Heart left ventricle (tissue), 16 donors: ENCODE measurements around the gene ZNF491. TPM values are rescaled to one million over a fixed set of nuclear protein-coding genes. Genes with fewer than 3 reads are reported as not detected.

Source experiments
- ATAC-seq, 4 donors: fragments of 200-7000 bp; cut with Tn5 transposase; one replicate each; pipeline ENCODE4 v1.9.1; 2020 to 2022; ENCODE audit warnings: moderate library complexity in 4 of 4, mild to moderate bottlenecking in 3 of 4, moderate number of reproducible peaks in 1 of 4
- DNase-seq, 5 donors: peaks; one replicate each; pipeline ENCODE4 v3.0.0-alpha.2; 2020
- H3K27ac ChIP-seq, 12 donors: fragments of 200-600 bp; sonication (generic) in 4 of 12; one replicate each; pipeline versions ENCODE4 v1.5.0 to v1.8.0; 2016 to 2022; ENCODE audit warnings: mild to moderate bottlenecking in 2 of 12
- H3K27me3 ChIP-seq, 9 donors: fragments of 200-600 bp; sonication (generic) in 2 of 9; one replicate each; pipeline versions ENCODE4 v1.5.1 to v1.8.0; 2016 to 2022; ENCODE audit warnings: mild to moderate bottlenecking in 3 of 9
- H3K36me3 ChIP-seq, 9 donors: fragments of 200-600 bp; sonication (generic) in 2 of 9; one replicate each; pipeline versions ENCODE4 v1.5.0 to v1.8.0; 2018 to 2022; ENCODE audit warnings: mild to moderate bottlenecking in 2 of 9
- H3K4me1 ChIP-seq, 12 donors: fragments of 200-600 bp; sonication (generic) in 4 of 12; one replicate each; pipeline versions ENCODE4 v1.5.0 to v1.8.0; 2016 to 2022; ENCODE audit warnings: mild to moderate bottlenecking in 3 of 12
- H3K4me3 ChIP-seq, 12 donors: fragments of 200-600 bp; sonication (generic) in 4 of 12; one replicate each; pipeline versions ENCODE4 v1.5.0 to v1.8.0; 2017 to 2022; ENCODE audit warnings: mild to moderate bottlenecking in 9 of 12, moderate library complexity in 4 of 12
- H3K9me3 ChIP-seq, 12 donors: fragments of 200-600 bp; sonication (generic) in 4 of 12; one replicate each; pipeline versions ENCODE4 v1.5.0 to v1.8.0; 2016 to 2022; ENCODE audit warnings: mild to moderate bottlenecking in 1 of 12
- POLR2A ChIP-seq, 2 donors: fragments of 450-650 bp; IDR thresholded peaks; one replicate each; pipeline ENCODE4 v1.6.1; 2017; ENCODE audit warnings: antibody characterized with exemption in 2 of 2, mild to moderate bottlenecking in 2 of 2, moderate library complexity in 2 of 2
- WGBS, 4 donors: extraction: QIAGEN DNeasy Blood & Tissue Kit in 2 of 4; methylation state at CpG; one replicate each; pipeline versions ENCODE4 v1.1.5 to v1.1.7; 2013 to 2018; 5-methylcytosine and 5-hydroxymethylcytosine counted together
- intact Hi-C, 10 donors: fragments of 100-400 bp; cut with DNase I; formaldehyde crosslinking; loops; one replicate each; pipeline versions ENCODE4 v1.11.1 to v1.14.2; 2022
- polyA plus RNA-seq, 2 donors: library from polyadenylated mRNA; stranded (reverse); fragments of 200-250 nt; gene quantifications; one replicate each; pipeline ENCODE4 v1.2.3, GENCODE V29; 2013
- total RNA-seq, 9 donors: library from RNA; depleted of rRNA in 2 of 9; stranded (reverse); fragments of >200 nt in 2 of 9; fragmentation: NEBNext Ultra II Directional in 3 of 9; extraction: Animal tissue kit (Norgen Biotek cat#: 25700) in 3 of 9; gene quantifications; one replicate each; pipeline versions ENCODE4 v1.1.0 to v1.2.4, GENCODE V29; 2016 to 2023
- TF ChIP-seq, protein P1 (sequence below), 12 donors: fragments of 200-600 bp; sonication (generic) in 4 of 12; IDR thresholded peaks; one replicate each; pipeline versions ENCODE4 v1.5.0 to v1.8.0; 2018 to 2022; ENCODE audit warnings: antibody characterized with exemption in 12 of 12, mild to moderate bottlenecking in 5 of 12
- donor health status: ischemic (EF 13 %, LVEDD 7.1; RV severe dilation, severe dysfunction).
- donor health status: healthy with polysubstance abuse.
- donor health status: DM: no; HTN: yes; CAD: no.
- donor health status: DM: no; HTN: no; CAD: no.
- donor health status: ischemic (EF 25% LVEDD 6.9; RV normal size, moderate dysfunction).
- donor health status: ischemic (EF 25% LVEDD 5.7; RV mildly dilated, moderate dysfunction).
- donor health status: healthy.
- donor health status: DM: yes; HTN: yes; CAD: no.
- donor health status: ischemic (EF 35%, LVEDD 5.7; RV mildly dilated, moderate dysfunction).
- donor health status: nonischemic (EF 11% LVEDD 7.7; RV severe dilation, severe dysfunction).
- donor health status: DM: yes; HTN: yes; CAD: no.
- donor health status: PGD.
- donor health status: ischemic (EF 29% LVEDD 5.4; RV normal size, mild dysfunction).
- donor health status: nonischemic (EF 23%, LVEDD 6.1; RV moderate dilation, normal function).

The ZNF491 gene
- total and polyA plus RNA-seq, 11 donors, result 0.91 to 3.4 (median 2.5) TPM

DNA sequence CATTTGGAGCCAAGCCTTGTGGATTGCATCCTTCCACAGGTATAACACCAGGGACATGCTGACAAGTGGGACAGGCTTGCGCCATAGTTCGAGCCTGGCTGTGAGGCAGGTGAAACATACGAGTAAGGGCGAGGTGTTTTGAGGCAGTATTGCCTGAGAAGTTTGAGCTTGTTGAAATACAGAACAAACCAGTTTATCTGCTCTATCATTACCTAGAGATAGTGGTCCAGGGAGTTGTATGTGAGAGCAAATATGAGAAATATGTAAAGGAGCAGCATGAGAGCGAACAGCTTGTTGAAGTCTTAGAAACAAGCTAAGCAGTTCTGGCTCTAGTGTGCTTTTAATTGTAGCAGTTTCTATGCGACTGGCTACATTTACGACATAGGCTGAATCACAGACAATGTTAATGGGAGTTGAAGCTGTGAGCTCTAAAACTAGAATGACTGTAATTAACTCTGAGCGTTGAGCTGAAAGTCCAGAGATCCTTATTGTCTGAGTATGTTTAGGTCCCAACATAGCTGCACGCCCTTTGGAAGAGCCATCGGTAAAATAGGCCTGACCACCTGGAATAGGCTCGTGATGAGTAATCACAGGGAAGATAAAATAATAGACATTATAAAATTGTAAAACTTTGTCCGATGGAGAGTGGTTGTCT is 58.4 kb downstream of the ZNF491 start:
- 89 to 93% (median 91%) methylated on average over 12 of the region's 12 CpGs for WGBS, 4 donors
- TF ChIP-seq, protein P1, sequence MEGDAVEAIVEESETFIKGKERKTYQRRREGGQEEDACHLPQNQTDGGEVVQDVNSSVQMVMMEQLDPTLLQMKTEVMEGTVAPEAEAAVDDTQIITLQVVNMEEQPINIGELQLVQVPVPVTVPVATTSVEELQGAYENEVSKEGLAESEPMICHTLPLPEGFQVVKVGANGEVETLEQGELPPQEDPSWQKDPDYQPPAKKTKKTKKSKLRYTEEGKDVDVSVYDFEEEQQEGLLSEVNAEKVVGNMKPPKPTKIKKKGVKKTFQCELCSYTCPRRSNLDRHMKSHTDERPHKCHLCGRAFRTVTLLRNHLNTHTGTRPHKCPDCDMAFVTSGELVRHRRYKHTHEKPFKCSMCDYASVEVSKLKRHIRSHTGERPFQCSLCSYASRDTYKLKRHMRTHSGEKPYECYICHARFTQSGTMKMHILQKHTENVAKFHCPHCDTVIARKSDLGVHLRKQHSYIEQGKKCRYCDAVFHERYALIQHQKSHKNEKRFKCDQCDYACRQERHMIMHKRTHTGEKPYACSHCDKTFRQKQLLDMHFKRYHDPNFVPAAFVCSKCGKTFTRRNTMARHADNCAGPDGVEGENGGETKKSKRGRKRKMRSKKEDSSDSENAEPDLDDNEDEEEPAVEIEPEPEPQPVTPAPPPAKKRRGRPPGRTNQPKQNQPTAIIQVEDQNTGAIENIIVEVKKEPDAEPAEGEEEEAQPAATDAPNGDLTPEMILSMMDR (IDR thresholded peaks at IDR 0.05), result no peak
- TF ChIP-seq POLR2A (IDR thresholded peaks at IDR 0.05), result no peak
- peaks cover 0 to 42% (median 0%) of the 10 kb centered on the region in 12 donors for H3K9me3 ChIP-seq
- ATAC-seq (no peak), DNase-seq (no peak)
- intact Hi-C loops, result no loop called here
- no peaks in the 10 kb centered on the region for H3K27me3 ChIP-seq
- no peak overlapping the region for H3K4me3 ChIP-seq
- peaks cover 0 to 8% (median 0%) of the 10 kb centered on the region in 9 donors for H3K36me3 ChIP-seq
- H3K4me1 ChIP-seq, result no peaks in the 10 kb centered on the region
- H3K27ac ChIP-seq, result no peak overlapping the region

Other genes starting within 250 kb of the ZNF491 start
- 10 to 100 TPM; 25.0 to 41.5 (median 27.7) TPM for gene ELOF1, start 239.3 kb upstream of the ZNF491 start, total RNA-seq
- 10 to 100 TPM; 47.5 to 70.3 TPM for gene ELOF1, start 239.3 kb upstream of the ZNF491 start, polyA plus RNA-seq
- 10 to 100 TPM in 2 of 9 donors, 1 to 10 TPM in 6, under 1 TPM in 1; 0.56 to 54.1 (median 3.3) TPM for gene ACP5, start 220.9 kb upstream of the ZNF491 start, total RNA-seq
- 1 to 10 TPM; 1.6 to 1.9 TPM for gene ACP5, start 220.9 kb upstream of the ZNF491 start, polyA plus RNA-seq
- gene ZNF627, start 201.0 kb upstream of the ZNF491 start, total RNA-seq, result 1 to 10 TPM; 3.5 to 9.2 (median 6.0) TPM
- 1 to 10 TPM; 2.5 to 4.6 TPM for gene ZNF627, start 201.0 kb upstream of the ZNF491 start, polyA plus RNA-seq
- 1 to 10 TPM; 2.6 to 5.2 (median 4.0) TPM for gene ZNF823, start 59.6 kb upstream of the ZNF491 start, total RNA-seq
- gene ZNF823, start 59.6 kb upstream of the ZNF491 start, polyA plus RNA-seq, result 1 to 10 TPM; 1.6 to 2.2 TPM
- 1 to 10 TPM; 2.6 to 9.3 (median 4.9) TPM for gene ZNF441, start 31.5 kb upstream of the ZNF491 start, total RNA-seq
- gene ZNF441, start 31.5 kb upstream of the ZNF491 start, polyA plus RNA-seq, result 1 to 10 TPM; 2.4 to 2.5 TPM
- gene ZNF440, start 15.8 kb downstream of the ZNF491 start, total RNA-seq, result 1 to 10 TPM; 2.5 to 6.6 (median 5.2) TPM
- gene ZNF440, start 15.8 kb downstream of the ZNF491 start, polyA plus RNA-seq, result 1 to 10 TPM; 2.9 to 5.0 TPM
- gene ZNF439, start 50.2 kb downstream of the ZNF491 start, total RNA-seq, result 1 to 10 TPM; 1.8 to 5.1 (median 4.6) TPM
- gene ZNF439, start 50.2 kb downstream of the ZNF491 start, polyA plus RNA-seq, result 1 to 10 TPM; 3.7 to 6.1 TPM
- gene ZNF69, start 89.3 kb downstream of the ZNF491 start, total RNA-seq, result 1 to 10 TPM; 2.8 to 5.4 (median 4.2) TPM
- 1 to 10 TPM; 3.0 to 4.3 TPM for gene ZNF69, start 89.3 kb downstream of the ZNF491 start, polyA plus RNA-seq
- gene ZNF700, start 126.6 kb downstream of the ZNF491 start, total RNA-seq, result 1 to 10 TPM; 2.2 to 7.5 (median 4.1) TPM
- 1 to 10 TPM; 3.1 to 3.8 TPM for gene ZNF700, start 126.6 kb downstream of the ZNF491 start, polyA plus RNA-seq
- gene ZNF763, start 166.5 kb downstream of the ZNF491 start, total RNA-seq, result 1 to 10 TPM; 1.3 to 6.2 (median 5.0) TPM
- gene ZNF763, start 166.5 kb downstream of the ZNF491 start, polyA plus RNA-seq, result 1 to 10 TPM; 1.6 to 5.3 TPM
- 1 to 10 TPM; 2.2 to 5.5 (median 3.6) TPM for gene ZNF433, start 237.2 kb downstream of the ZNF491 start, total RNA-seq
- 1 to 10 TPM; 3.5 to 6.6 TPM for gene ZNF433, start 237.2 kb downstream of the ZNF491 start, polyA plus RNA-seq